OCI-LY1 (cell line): Measurements from ENCODE around the gene BBS9.

Experiments
- H2AFZ ChIP-seq: fragments of 200-600 bp; sonication (generic), shearing (Covaris generic); 2 replicates; pipeline ENCODE4 v1.6.0; 2014; ENCODE audit warnings: antibody characterized with exemption, mild to moderate bottlenecking, low read length
- H3F3A ChIP-seq: fragments of 200-600 bp; sonication (generic), shearing (Covaris generic); 2 replicates; pipeline ENCODE4 v1.6.0; 2014; ENCODE audit warnings: mild to moderate bottlenecking, antibody characterized with exemption, low read length, moderate library complexity; ENCODE audit not compliant: insufficient read depth
- H3K27ac ChIP-seq: fragments of 200-600 bp; sonication (generic); 2 replicates; pipeline ENCODE4 v1.5.1; 2014; ENCODE audit warnings: low read length, mixed run types, mild to moderate bottlenecking, low read depth; ENCODE audit not compliant: poor library complexity, severe bottlenecking
- H3K27me3 ChIP-seq: fragments of 200-600 bp; sonication (generic); 2 replicates; pipeline ENCODE4 v1.6.0; 2014; ENCODE audit warnings: antibody characterized with exemption, mild to moderate bottlenecking, low read length, moderate library complexity; ENCODE audit not compliant: insufficient read depth
- H3K36me3 ChIP-seq: fragments of 200-600 bp; sonication (generic); 2 replicates; pipeline ENCODE4 v1.6.1; 2014; ENCODE audit warnings: mild to moderate bottlenecking, antibody characterized with exemption, low read length, moderate library complexity, mixed read lengths; ENCODE audit not compliant: insufficient read depth
- H3K4me1 ChIP-seq: fragments of 200-600 bp; sonication (generic); 2 replicates; pipeline ENCODE4 v1.5.1; 2014; ENCODE audit warnings: mild to moderate bottlenecking, low read length, moderate library complexity; ENCODE audit not compliant: insufficient read depth, severe bottlenecking
- H3K4me2 ChIP-seq: fragments of 200-600 bp; sonication (generic), shearing (Covaris generic); 2 replicates; pipeline ENCODE4 v1.6.1; 2014; ENCODE audit warnings: low read length
- H3K4me3 ChIP-seq: fragments of 200-600 bp; sonication (generic); 2 replicates; pipeline ENCODE4 v1.5.1; 2014; ENCODE audit warnings: low read length, low read depth, mild to moderate bottlenecking, mixed read lengths; ENCODE audit not compliant: poor library complexity, severe bottlenecking
- H3K79me2 ChIP-seq: fragments of 200-600 bp; shearing (Covaris generic); 2 replicates; pipeline ENCODE4 v1.6.1; 2016; ENCODE audit warnings: mixed run types, low read length, mixed read lengths; ENCODE audit not compliant: insufficient read depth
- H3K9ac ChIP-seq: fragments of 200-600 bp; sonication (generic), shearing (Covaris generic); 2 replicates; pipeline ENCODE4 v1.6.1; 2014; ENCODE audit warnings: mild to moderate bottlenecking, low read length, mixed read lengths
- H3K9me2 ChIP-seq: fragments of 200-600 bp; sonication (generic), shearing (Covaris generic); 2 replicates; pipeline ENCODE4 v1.6.1; 2014; ENCODE audit warnings: low read depth, mild to moderate bottlenecking, low read length, mixed read lengths
- H3K9me3 ChIP-seq: fragments of 200-600 bp; shearing (Covaris generic); 2 replicates; pipeline ENCODE4 v1.6.1; 2014; ENCODE audit warnings: low read length, mixed read lengths
- H4K20me1 ChIP-seq: fragments of 200-600 bp; sonication (generic), shearing (Covaris generic); 2 replicates; pipeline ENCODE4 v1.6.0; 2016; ENCODE audit warnings: mild to moderate bottlenecking, low read length; ENCODE audit not compliant: insufficient read depth
- EZH2 ChIP-seq: fragments of 200-600 bp; sonication (generic), shearing (Covaris generic); IDR thresholded peaks from 2 replicates; pipeline ENCODE4 v1.8.0; 2017; ENCODE audit warnings: borderline replicate concordance, mixed run types, mild to moderate bottlenecking, antibody characterized with exemption, low read length, moderate library complexity, mixed read lengths
- TF ChIP-seq, protein P1 (sequence below): fragments of 200-600 bp; sonication (generic), shearing (Covaris generic); IDR thresholded peaks from 2 replicates; pipeline ENCODE4 v1.5.1; 2017; ENCODE audit warnings: mild to moderate bottlenecking, antibody characterized with exemption, low read length, moderate library complexity, mixed read lengths

The BBS9 gene

DNA sequence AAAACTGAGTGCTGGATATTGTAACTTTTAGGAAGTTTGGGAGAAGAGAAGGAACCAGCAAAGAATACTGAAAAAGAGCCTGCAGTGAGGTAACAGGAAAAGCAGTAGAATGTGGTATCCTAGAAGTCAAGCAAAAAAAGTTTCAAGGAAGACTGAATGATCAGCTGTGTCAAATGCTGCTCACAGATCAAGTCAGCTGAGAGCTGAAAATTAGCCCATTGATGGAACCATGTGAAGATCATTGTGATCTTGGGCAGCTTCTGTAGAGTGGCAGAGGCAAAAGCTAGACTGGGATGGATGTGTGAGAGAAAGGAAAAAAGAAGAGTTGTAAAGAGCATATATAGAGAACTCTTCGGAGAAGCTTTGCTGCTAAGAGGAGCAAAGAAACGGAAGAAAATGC is 460.5 kb downstream of the BBS9 start:
- no peak overlapping the region for H3K4me3 ChIP-seq
- H3K9ac ChIP-seq, result no peak overlapping the region
- no peaks in the 10 kb centered on the region for H3K79me2 ChIP-seq
- no peaks in the 10 kb centered on the region for H3K9me2 ChIP-seq
- no peaks in the 10 kb centered on the region for H3K36me3 ChIP-seq
- no peaks in the 10 kb centered on the region for H4K20me1 ChIP-seq
- no peak overlapping the region for H3K27ac ChIP-seq
- no peaks in the 10 kb centered on the region for H3K27me3 ChIP-seq
- no peak overlapping the region for H3K4me2 ChIP-seq
- H3K9me3 ChIP-seq, result no peaks in the 10 kb centered on the region
- TF ChIP-seq, protein P1, sequence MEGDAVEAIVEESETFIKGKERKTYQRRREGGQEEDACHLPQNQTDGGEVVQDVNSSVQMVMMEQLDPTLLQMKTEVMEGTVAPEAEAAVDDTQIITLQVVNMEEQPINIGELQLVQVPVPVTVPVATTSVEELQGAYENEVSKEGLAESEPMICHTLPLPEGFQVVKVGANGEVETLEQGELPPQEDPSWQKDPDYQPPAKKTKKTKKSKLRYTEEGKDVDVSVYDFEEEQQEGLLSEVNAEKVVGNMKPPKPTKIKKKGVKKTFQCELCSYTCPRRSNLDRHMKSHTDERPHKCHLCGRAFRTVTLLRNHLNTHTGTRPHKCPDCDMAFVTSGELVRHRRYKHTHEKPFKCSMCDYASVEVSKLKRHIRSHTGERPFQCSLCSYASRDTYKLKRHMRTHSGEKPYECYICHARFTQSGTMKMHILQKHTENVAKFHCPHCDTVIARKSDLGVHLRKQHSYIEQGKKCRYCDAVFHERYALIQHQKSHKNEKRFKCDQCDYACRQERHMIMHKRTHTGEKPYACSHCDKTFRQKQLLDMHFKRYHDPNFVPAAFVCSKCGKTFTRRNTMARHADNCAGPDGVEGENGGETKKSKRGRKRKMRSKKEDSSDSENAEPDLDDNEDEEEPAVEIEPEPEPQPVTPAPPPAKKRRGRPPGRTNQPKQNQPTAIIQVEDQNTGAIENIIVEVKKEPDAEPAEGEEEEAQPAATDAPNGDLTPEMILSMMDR, result no peak
- no peak for TF ChIP-seq EZH2
- H2AFZ ChIP-seq, result no peak overlapping the region
- no peaks in the 10 kb centered on the region for H3F3A ChIP-seq
- H3K4me1 ChIP-seq, result no peaks in the 10 kb centered on the region

DNA sequence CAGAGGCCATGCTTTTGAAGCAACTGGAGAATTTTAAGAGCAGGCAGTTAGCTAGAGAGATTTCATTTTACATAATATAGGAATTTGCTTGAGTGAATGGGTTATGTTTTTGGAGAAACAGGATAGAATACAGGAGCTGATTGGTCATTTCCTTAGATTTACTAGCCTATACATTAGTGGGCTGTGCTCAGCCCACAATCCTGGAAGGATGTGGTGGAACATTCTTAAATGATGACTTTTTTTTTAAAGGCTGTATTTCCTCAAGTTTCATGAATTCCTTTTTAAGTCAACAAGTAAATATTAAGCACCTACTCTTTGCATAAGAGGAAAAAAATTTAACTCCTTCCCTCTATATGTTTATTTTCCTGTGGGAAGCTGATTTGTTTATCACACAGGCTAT is 461.6 kb downstream of the BBS9 start:
- H3K4me3 ChIP-seq, result no peak overlapping the region
- H3K9me3 ChIP-seq, result no peaks in the 10 kb centered on the region
- TF ChIP-seq, protein P1, result no peak
- TF ChIP-seq EZH2, result no peak
- no peaks in the 10 kb centered on the region for H3F3A ChIP-seq
- no peaks in the 10 kb centered on the region for H3K27me3 ChIP-seq
- no peaks in the 10 kb centered on the region for H3K36me3 ChIP-seq
- H4K20me1 ChIP-seq, result no peaks in the 10 kb centered on the region
- H2AFZ ChIP-seq, result no peak overlapping the region
- no peak overlapping the region for H3K27ac ChIP-seq
- H3K4me1 ChIP-seq, result no peaks in the 10 kb centered on the region
- H3K9ac ChIP-seq, result no peak overlapping the region
- no peak overlapping the region for H3K4me2 ChIP-seq
- H3K9me2 ChIP-seq, result no peaks in the 10 kb centered on the region
- H3K79me2 ChIP-seq, result no peaks in the 10 kb centered on the region

DNA sequence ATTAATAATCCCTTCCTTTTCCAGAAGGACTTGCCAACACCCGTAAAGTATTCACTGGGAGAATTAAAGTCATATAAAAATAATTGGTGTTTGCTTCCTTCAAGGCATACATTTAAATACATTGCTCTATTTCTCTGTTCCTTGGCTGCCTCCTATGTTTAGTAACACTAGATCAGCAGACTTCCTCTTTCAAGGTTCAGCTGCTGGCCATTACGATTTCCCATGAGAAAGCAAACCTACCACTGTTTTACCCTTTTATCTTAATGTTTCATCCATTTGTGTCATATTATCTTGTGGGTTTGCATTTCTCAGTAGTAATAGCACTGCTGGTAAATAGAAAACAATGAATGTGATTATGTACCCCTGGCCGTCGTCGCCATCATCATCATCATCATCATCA is 462.1 kb downstream of the BBS9 start:
- Histone ChIP-seq H3K27ac (no peak overlapping the region), H3K27me3 (no peaks in the 10 kb centered on the region), H3K4me3 (no peak overlapping the region), H3K4me2 (no peak overlapping the region), H3K9me3 (no peaks in the 10 kb centered on the region), H3K79me2 (no peaks in the 10 kb centered on the region), H3K36me3 (no peaks in the 10 kb centered on the region), H3K9ac (no peak overlapping the region), H3F3A (no peaks in the 10 kb centered on the region), H4K20me1 (no peaks in the 10 kb centered on the region), H3K4me1 (no peaks in the 10 kb centered on the region), H3K9me2 (no peaks in the 10 kb centered on the region), H2AFZ (no peak overlapping the region)
- TF ChIP-seq, protein P1, result no peak
- no peak for TF ChIP-seq EZH2
